ENCODE results near the gene EPHB2.

DNA sequence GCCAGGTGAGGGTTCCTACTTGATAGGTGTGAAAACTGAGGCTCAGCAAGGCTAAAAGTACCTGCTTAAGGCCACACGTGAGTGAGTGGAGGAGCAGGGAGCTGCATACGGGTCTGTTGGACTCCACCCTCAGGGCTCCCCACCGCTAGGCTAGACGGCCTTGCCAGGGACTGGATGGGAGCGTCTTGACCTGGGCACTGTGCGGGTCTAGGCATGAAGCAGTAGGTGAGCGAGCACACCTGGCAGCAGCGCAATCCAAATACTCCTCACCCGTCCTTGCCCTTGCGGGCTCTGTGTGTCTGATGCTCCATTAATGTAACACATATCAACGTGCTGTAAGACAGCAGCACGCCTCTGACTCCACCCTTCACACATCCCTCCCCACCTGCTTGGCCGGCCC is 168.0 kb downstream of the EPHB2 start:
- TF ChIP-seq, protein P1, sequence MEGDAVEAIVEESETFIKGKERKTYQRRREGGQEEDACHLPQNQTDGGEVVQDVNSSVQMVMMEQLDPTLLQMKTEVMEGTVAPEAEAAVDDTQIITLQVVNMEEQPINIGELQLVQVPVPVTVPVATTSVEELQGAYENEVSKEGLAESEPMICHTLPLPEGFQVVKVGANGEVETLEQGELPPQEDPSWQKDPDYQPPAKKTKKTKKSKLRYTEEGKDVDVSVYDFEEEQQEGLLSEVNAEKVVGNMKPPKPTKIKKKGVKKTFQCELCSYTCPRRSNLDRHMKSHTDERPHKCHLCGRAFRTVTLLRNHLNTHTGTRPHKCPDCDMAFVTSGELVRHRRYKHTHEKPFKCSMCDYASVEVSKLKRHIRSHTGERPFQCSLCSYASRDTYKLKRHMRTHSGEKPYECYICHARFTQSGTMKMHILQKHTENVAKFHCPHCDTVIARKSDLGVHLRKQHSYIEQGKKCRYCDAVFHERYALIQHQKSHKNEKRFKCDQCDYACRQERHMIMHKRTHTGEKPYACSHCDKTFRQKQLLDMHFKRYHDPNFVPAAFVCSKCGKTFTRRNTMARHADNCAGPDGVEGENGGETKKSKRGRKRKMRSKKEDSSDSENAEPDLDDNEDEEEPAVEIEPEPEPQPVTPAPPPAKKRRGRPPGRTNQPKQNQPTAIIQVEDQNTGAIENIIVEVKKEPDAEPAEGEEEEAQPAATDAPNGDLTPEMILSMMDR (conservative IDR thresholded peaks at IDR 0.05; ENCODE audit: low read length), result no peak
- TF ChIP-seq EZH2phosphoT487 (IDR thresholded peaks at IDR 0.05; ENCODE audit: borderline replicate concordance), result no peak

Measured in Loucy (cell line).